DND-41 (cell line): Measurements from ENCODE around the gene CDK16.

Experiments used
- ATAC-seq: fragments of 200-7000 bp; cut with Tn5 transposase; 3 replicates; pipeline ENCODE4 v1.9.1; 2021; ENCODE audit warnings: low read depth; ENCODE audit not compliant: insufficient read depth
- DNase-seq: peaks from one replicate; pipeline ENCODE4 v3.0.0-alpha.2; 2020
- H2AFZ ChIP-seq: 2 replicates; pipeline ENCODE4 v1.6.0; 2012; ENCODE audit warnings: low read depth, low read length
- H3K27ac ChIP-seq: 2 replicates; pipeline ENCODE4 v1.5.1; 2012; ENCODE audit warnings: low read length, inconsistent platforms
- H3K27me3 ChIP-seq: fragments of 200-600 bp; sonication (generic); 2 replicates; pipeline ENCODE4 v1.6.0; 2012; ENCODE audit warnings: low read length, mild to moderate bottlenecking, inconsistent platforms; ENCODE audit not compliant: insufficient read depth, poor library complexity
- H3K36me3 ChIP-seq: 2 replicates; pipeline ENCODE4 v1.5.1; 2012; ENCODE audit warnings: low read length, inconsistent platforms; ENCODE audit not compliant: insufficient read depth
- H3K4me1 ChIP-seq: 2 replicates; pipeline ENCODE4 v1.5.1; 2012; ENCODE audit warnings: mild to moderate bottlenecking, low read length; ENCODE audit not compliant: insufficient read depth
- H3K4me2 ChIP-seq: 2 replicates; pipeline ENCODE4 v1.6.0; 2012; ENCODE audit warnings: mild to moderate bottlenecking, moderate library complexity, low read length, inconsistent platforms; ENCODE audit not compliant: insufficient read depth
- H3K4me3 ChIP-seq, 2 experiments: fragments of 200-600 bp in 1 of 2; shearing (Covaris generic) in 1 of 2; 2 replicates each; pipeline ENCODE4 v1.5.1; 2012 to 2016; ENCODE audit warnings: inconsistent platforms in 2 of 2, low read length in 2 of 2, mild to moderate bottlenecking in 2 of 2, low read depth in 1 of 2, moderate library complexity in 1 of 2
- H3K79me2 ChIP-seq: 2 replicates; pipeline ENCODE4 v1.6.0; 2012; ENCODE audit warnings: low read length, inconsistent platforms; ENCODE audit not compliant: insufficient read depth
- H3K9ac ChIP-seq: 2 replicates; pipeline ENCODE4 v1.6.0; 2012; ENCODE audit warnings: low read depth, mild to moderate bottlenecking, inconsistent platforms, low read length, moderate library complexity
- H3K9me3 ChIP-seq: 2 replicates; pipeline ENCODE4 v1.5.1; 2012; ENCODE audit warnings: low read length, moderate library complexity, mild to moderate bottlenecking, inconsistent platforms; ENCODE audit not compliant: insufficient read depth, severe bottlenecking
- H4K20me1 ChIP-seq: 2 replicates; pipeline ENCODE4 v1.6.0; 2012; ENCODE audit warnings: low read length; ENCODE audit not compliant: insufficient read depth
- CTCF ChIP-seq: IDR thresholded peaks from 2 replicates; pipeline ENCODE4 v1.5.1; 2012; ENCODE audit warnings: borderline replicate concordance, low read length, moderate library complexity, mild to moderate bottlenecking; ENCODE audit not compliant: poor library complexity, severe bottlenecking; ENCODE audit errors: extremely low read depth
- EZH2 ChIP-seq: IDR thresholded peaks from 3 replicates; pipeline ENCODE4 v1.6.1; 2012; ENCODE audit warnings: borderline replicate concordance, low read depth, mild to moderate bottlenecking, moderate library complexity, low read length, inconsistent platforms; ENCODE audit not compliant: severe bottlenecking

The CDK16 gene

GRCh38 chrX:47235691-47236103, 17.2 kb downstream of the CDK16 start:
- ATAC-seq (no peak), DNase-seq (no peak)
- no peaks in the 10 kb centered on the region for H3K27me3 ChIP-seq
- no peak overlapping the region for H3K27ac ChIP-seq
- H3K9ac ChIP-seq: no peak overlapping the region
- peaks cover 29% of the 10 kb centered on the region for H3K36me3 ChIP-seq
- peaks cover 67% of the 10 kb centered on the region for H3K79me2 ChIP-seq
- peaks cover 36% of the 10 kb centered on the region for H3K4me1 ChIP-seq
- peaks cover 28% of the 10 kb centered on the region for H4K20me1 ChIP-seq
- H3K4me3 ChIP-seq: no peak overlapping the region
- H3K4me2 ChIP-seq: peak overlapping the region; percentile 63; the same call in 1 of the 2 replicates
- no peak for TF ChIP-seq CTCF
- no peak for TF ChIP-seq EZH2
- H3K9me3 ChIP-seq: no peaks in the 10 kb centered on the region
- no peak overlapping the region for H2AFZ ChIP-seq

GRCh38 chrX:47239199-47239598, 20.7 kb downstream of the CDK16 start:
- Histone ChIP-seq H3K27me3 (no peaks in the 10 kb centered on the region), H3K4me3 (no peak overlapping the region), H3K79me2 (peaks cover 58% of the 10 kb centered on the region), H3K9ac (no peak overlapping the region), H3K4me2 (no peak overlapping the region), H3K36me3 (peaks cover 60% of the 10 kb centered on the region), H4K20me1 (peaks cover 30% of the 10 kb centered on the region), H3K4me1 (peaks cover 21% of the 10 kb centered on the region), H2AFZ (no peak overlapping the region), H3K27ac (no peak overlapping the region), H3K9me3 (no peaks in the 10 kb centered on the region)
- TF ChIP-seq EZH2 (no peak), CTCF (no peak)
- ATAC-seq: no peak
- no peak for DNase-seq

- peaks cover 67% of the 10 kb centered on the region for H3K36me3 ChIP-seq
- H3K27me3 ChIP-seq: no peaks in the 10 kb centered on the region
- H3K27ac ChIP-seq: no peak overlapping the region
- H3K79me2 ChIP-seq: peaks cover 50% of the 10 kb centered on the region
- DNase-seq: no peak
- no peak overlapping the region for H3K4me2 ChIP-seq
- no peak overlapping the region for H2AFZ ChIP-seq
- no peak overlapping the region for H3K4me3 ChIP-seq
- peaks cover 13% of the 10 kb centered on the region for H3K4me1 ChIP-seq
- ATAC-seq: no peak
- no peaks in the 10 kb centered on the region for H3K9me3 ChIP-seq
- no peak for TF ChIP-seq CTCF
- TF ChIP-seq EZH2: no peak
- peaks cover 30% of the 10 kb centered on the region for H4K20me1 ChIP-seq
- H3K9ac ChIP-seq: no peak overlapping the region
Observed at GRCh38 chrX:47239898-47240545, 21.5 kb downstream of the CDK16 start.

GRCh38 chrX:47240619-47241018, 22.1 kb downstream of the CDK16 start:
- peaks cover 25% of the 10 kb centered on the region for H4K20me1 ChIP-seq

More at GRCh38 chrX:47240619-47241018, 22.1 kb downstream of the CDK16 start:
- Histone ChIP-seq H3K4me1 (peaks cover 7% of the 10 kb centered on the region), H3K36me3 (peaks cover 67% of the 10 kb centered on the region), H3K9me3 (no peaks in the 10 kb centered on the region), H3K27me3 (no peaks in the 10 kb centered on the region), H3K79me2 (peaks cover 44% of the 10 kb centered on the region), H3K4me2 (no peak overlapping the region), H3K4me3 (no peak overlapping the region), H2AFZ (no peak overlapping the region), H3K27ac (no peak overlapping the region), H3K9ac (no peak overlapping the region)
- no peak for DNase-seq
- no peak for ATAC-seq
- TF ChIP-seq EZH2 (no peak), CTCF (no peak)
